Measurements from ENCODE around the gene TMEM184C. TPM values are rescaled to one million over a fixed set of nuclear protein-coding genes. Genes with fewer than 3 reads are reported as not detected.

The TMEM184C gene
- total RNA-seq, 6 experiments from 2014 or later, result 19.0 to 25.3 (median 21.3) TPM

DNA sequence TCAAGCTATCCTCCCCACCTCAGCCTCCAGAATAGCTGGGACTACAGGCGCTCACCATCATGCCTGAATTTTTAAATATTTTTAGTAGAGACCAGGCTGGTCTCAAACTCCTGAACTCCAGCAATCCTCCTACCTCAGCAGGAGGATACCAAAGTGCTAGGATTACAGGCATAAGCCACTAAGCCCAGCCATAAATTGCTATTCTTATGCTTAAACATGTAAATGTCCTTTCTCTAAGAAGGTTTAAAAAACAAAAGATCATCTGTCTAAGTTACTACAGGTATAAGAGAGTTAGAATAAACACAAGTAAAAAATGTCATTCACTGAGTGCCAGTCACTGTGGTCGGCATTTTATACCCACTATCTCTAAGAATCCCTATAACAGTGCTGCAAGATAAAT is 38.4 kb downstream of the TMEM184C start:
- H3K4me1 ChIP-seq, result no peaks in the 10 kb centered on the region
- H3K36me3 ChIP-seq, result peaks cover 0 to 29% (median 5%) of the 10 kb centered on the region in 4 donors
- no peak overlapping the region for H3K4me3 ChIP-seq
- no peaks in the 10 kb centered on the region for H3K27me3 ChIP-seq
- H3K9me3 ChIP-seq, result no peaks in the 10 kb centered on the region
- ATAC-seq (no peak), DNase-seq (no peak)
- 85% methylated on average over 1 of the region's 2 CpGs for WGBS (ENCODE audit: insufficient coverage, low coverage, low lambda C conversion rate, missing lambda C conversion rate)
- H3K27ac ChIP-seq, result no peak overlapping the region
- TF ChIP-seq POLR2A (IDR thresholded peaks at IDR 0.05) (no peak), CTCF (IDR thresholded peaks at IDR 0.05) (no peak)
- intact Hi-C loops (cut with DNase I), result no loop called here

GRCh38 chr4:147658501-147658900 is 41.3 kb downstream of the TMEM184C start:
- no peaks in the 10 kb centered on the region for H3K9me3 ChIP-seq
- no peak overlapping the region for H3K4me3 ChIP-seq
- no peak for TF ChIP-seq CTCF (IDR thresholded peaks at IDR 0.05)
- TF ChIP-seq POLR2A (IDR thresholded peaks at IDR 0.05), result no peak
- DNase-seq (no peak), ATAC-seq (no peak)
- H3K27ac ChIP-seq, result no peak overlapping the region
- intact Hi-C loops (cut with DNase I), result no loop called here
- H3K4me1 ChIP-seq, result no peaks in the 10 kb centered on the region
- no peaks in the 10 kb centered on the region for H3K27me3 ChIP-seq
- peaks cover 0 to 28% (median 5%) of the 10 kb centered on the region in 4 donors for H3K36me3 ChIP-seq
- WGBS (ENCODE audit: insufficient coverage, low coverage, low lambda C conversion rate, missing lambda C conversion rate), result 93% methylated on average over 3 of the region's 4 CpGs

GRCh38 chr4:147674073-147674472 is 56.9 kb downstream of the TMEM184C start:
- 88% methylated on average over 4 of the region's 4 CpGs for WGBS (ENCODE audit: insufficient coverage, low coverage, low lambda C conversion rate, missing lambda C conversion rate)
- no peaks in the 10 kb centered on the region for H3K27me3 ChIP-seq
- no peak overlapping the region for H3K4me3 ChIP-seq
- no peaks in the 10 kb centered on the region for H3K9me3 ChIP-seq
- no peak overlapping the region for H3K27ac ChIP-seq
- no peaks in the 10 kb centered on the region for H3K4me1 ChIP-seq
- no peak for ATAC-seq
- TF ChIP-seq CTCF (IDR thresholded peaks at IDR 0.05), result no peak
- intact Hi-C loops (cut with DNase I), result no loop called here
- no peak for DNase-seq
- H3K36me3 ChIP-seq, result peaks cover 0 to 5% (median 0%) of the 10 kb centered on the region in 4 donors

DNA sequence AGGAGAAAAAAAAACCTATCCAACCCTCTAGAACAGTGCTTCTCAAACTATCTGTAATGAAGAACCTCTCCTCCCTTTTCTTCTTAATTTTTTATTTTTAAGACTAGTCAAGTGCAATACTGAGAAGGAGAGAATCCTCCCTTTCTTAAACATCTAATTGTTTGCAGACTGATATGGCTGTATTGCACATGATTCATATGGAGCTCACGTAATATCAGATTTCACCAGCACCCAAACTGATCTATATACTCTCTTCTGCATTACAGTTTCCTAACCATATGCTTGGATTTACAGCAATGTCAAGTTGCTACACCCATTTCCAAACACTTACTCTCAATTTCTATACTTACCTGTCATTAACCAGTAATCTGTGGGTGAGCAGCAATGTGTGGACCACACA is 57.3 kb downstream of the TMEM184C start:
- H3K9me3 ChIP-seq, result no peaks in the 10 kb centered on the region
- ATAC-seq (no peak), DNase-seq (no peak)
- 86% methylated on average over 1 of the region's 1 CpG for WGBS (ENCODE audit: insufficient coverage, low coverage, low lambda C conversion rate, missing lambda C conversion rate)
- intact Hi-C loops (cut with DNase I), result no loop called here
- TF ChIP-seq POLR2A (IDR thresholded peaks at IDR 0.05) (no peak), CTCF (IDR thresholded peaks at IDR 0.05) (no peak)
- H3K27ac ChIP-seq, result no peak overlapping the region
- H3K4me1 ChIP-seq, result no peaks in the 10 kb centered on the region
- H3K4me3 ChIP-seq, result no peak overlapping the region
- peaks cover 0 to 5% (median 0%) of the 10 kb centered on the region in 4 donors for H3K36me3 ChIP-seq
- no peaks in the 10 kb centered on the region for H3K27me3 ChIP-seq

- intact Hi-C loops (cut with DNase I), result no loop called here
- no peak for ATAC-seq
- DNase-seq, result no peak
- H3K4me1 ChIP-seq, result peaks cover 0 to 8% (median 3%) of the 10 kb centered on the region in 4 donors
- H3K27ac ChIP-seq, result no peak overlapping the region
- no peak overlapping the region for H3K4me3 ChIP-seq
- TF ChIP-seq POLR2A (IDR thresholded peaks at IDR 0.05) (no peak), CTCF (IDR thresholded peaks at IDR 0.05) (no peak)
- peaks cover 0 to 3% (median 0%) of the 10 kb centered on the region in 4 donors for H3K36me3 ChIP-seq
- H3K27me3 ChIP-seq, result no peaks in the 10 kb centered on the region
- no peaks in the 10 kb centered on the region for H3K9me3 ChIP-seq
- 83% methylated on average over 5 of the region's 5 CpGs for WGBS (ENCODE audit: insufficient coverage, low coverage, low lambda C conversion rate, missing lambda C conversion rate)
Measured at GRCh38 chr4:147678106-147678505, 60.9 kb downstream of the TMEM184C start.
